OCI-LY1 (cell line): ENCODE data around the gene HSP90AA1.

Experiments used
- H2AFZ ChIP-seq: fragments of 200-600 bp; sonication (generic), shearing (Covaris generic); 2 replicates; pipeline ENCODE4 v1.6.0; 2014; ENCODE audit warnings: antibody characterized with exemption, mild to moderate bottlenecking, low read length
- H3F3A ChIP-seq: fragments of 200-600 bp; sonication (generic), shearing (Covaris generic); 2 replicates; pipeline ENCODE4 v1.6.0; 2014; ENCODE audit warnings: mild to moderate bottlenecking, antibody characterized with exemption, low read length, moderate library complexity; ENCODE audit not compliant: insufficient read depth
- H3K27ac ChIP-seq: fragments of 200-600 bp; sonication (generic); 2 replicates; pipeline ENCODE4 v1.5.1; 2014; ENCODE audit warnings: low read length, mixed run types, mild to moderate bottlenecking, low read depth; ENCODE audit not compliant: poor library complexity, severe bottlenecking
- H3K27me3 ChIP-seq: fragments of 200-600 bp; sonication (generic); 2 replicates; pipeline ENCODE4 v1.6.0; 2014; ENCODE audit warnings: antibody characterized with exemption, mild to moderate bottlenecking, low read length, moderate library complexity; ENCODE audit not compliant: insufficient read depth
- H3K36me3 ChIP-seq: fragments of 200-600 bp; sonication (generic); 2 replicates; pipeline ENCODE4 v1.6.1; 2014; ENCODE audit warnings: mild to moderate bottlenecking, antibody characterized with exemption, low read length, moderate library complexity, mixed read lengths; ENCODE audit not compliant: insufficient read depth
- H3K4me1 ChIP-seq: fragments of 200-600 bp; sonication (generic); 2 replicates; pipeline ENCODE4 v1.5.1; 2014; ENCODE audit warnings: mild to moderate bottlenecking, low read length, moderate library complexity; ENCODE audit not compliant: insufficient read depth, severe bottlenecking
- H3K4me2 ChIP-seq: fragments of 200-600 bp; sonication (generic), shearing (Covaris generic); 2 replicates; pipeline ENCODE4 v1.6.1; 2014; ENCODE audit warnings: low read length
- H3K4me3 ChIP-seq: fragments of 200-600 bp; sonication (generic); 2 replicates; pipeline ENCODE4 v1.5.1; 2014; ENCODE audit warnings: low read length, low read depth, mild to moderate bottlenecking, mixed read lengths; ENCODE audit not compliant: poor library complexity, severe bottlenecking
- H3K79me2 ChIP-seq: fragments of 200-600 bp; shearing (Covaris generic); 2 replicates; pipeline ENCODE4 v1.6.1; 2016; ENCODE audit warnings: mixed run types, low read length, mixed read lengths; ENCODE audit not compliant: insufficient read depth
- H3K9ac ChIP-seq: fragments of 200-600 bp; sonication (generic), shearing (Covaris generic); 2 replicates; pipeline ENCODE4 v1.6.1; 2014; ENCODE audit warnings: mild to moderate bottlenecking, low read length, mixed read lengths
- H3K9me2 ChIP-seq: fragments of 200-600 bp; sonication (generic), shearing (Covaris generic); 2 replicates; pipeline ENCODE4 v1.6.1; 2014; ENCODE audit warnings: low read depth, mild to moderate bottlenecking, low read length, mixed read lengths
- H3K9me3 ChIP-seq: fragments of 200-600 bp; shearing (Covaris generic); 2 replicates; pipeline ENCODE4 v1.6.1; 2014; ENCODE audit warnings: low read length, mixed read lengths
- H4K20me1 ChIP-seq: fragments of 200-600 bp; sonication (generic), shearing (Covaris generic); 2 replicates; pipeline ENCODE4 v1.6.0; 2016; ENCODE audit warnings: mild to moderate bottlenecking, low read length; ENCODE audit not compliant: insufficient read depth
- CTCF ChIP-seq: fragments of 200-600 bp; sonication (generic), shearing (Covaris generic); IDR thresholded peaks from 2 replicates; pipeline ENCODE4 v1.5.1; 2017; ENCODE audit warnings: mild to moderate bottlenecking, antibody characterized with exemption, low read length, moderate library complexity, mixed read lengths
- EZH2 ChIP-seq: fragments of 200-600 bp; sonication (generic), shearing (Covaris generic); IDR thresholded peaks from 2 replicates; pipeline ENCODE4 v1.8.0; 2017; ENCODE audit warnings: borderline replicate concordance, mixed run types, mild to moderate bottlenecking, antibody characterized with exemption, low read length, moderate library complexity, mixed read lengths

Gene HSP90AA1

GRCh38 chr14:102042699-102043098 lies 44.1 kb downstream of the HSP90AA1 start:
- Histone ChIP-seq H3K27me3 (no peaks in the 10 kb centered on the region), H4K20me1 (no peaks in the 10 kb centered on the region), H3K27ac (no peak overlapping the region), H3K36me3 (peaks cover 72% of the 10 kb centered on the region), H3K79me2 (no peaks in the 10 kb centered on the region), H3K9me2 (no peaks in the 10 kb centered on the region), H3K9ac (no peak overlapping the region), H3K4me1 (no peaks in the 10 kb centered on the region), H3K4me2 (no peak overlapping the region), H3K9me3 (no peaks in the 10 kb centered on the region), H2AFZ (no peak overlapping the region), H3F3A (no peaks in the 10 kb centered on the region), H3K4me3 (no peak overlapping the region)
- TF ChIP-seq EZH2, result no peak
- TF ChIP-seq CTCF, result no peak

- Histone ChIP-seq H3K36me3 (peaks cover 84% of the 10 kb centered on the region), H3K27me3 (no peaks in the 10 kb centered on the region), H3K4me3 (no peak overlapping the region), H2AFZ (no peak overlapping the region), H4K20me1 (no peaks in the 10 kb centered on the region), H3K9me2 (no peaks in the 10 kb centered on the region), H3F3A (no peaks in the 10 kb centered on the region), H3K9me3 (no peaks in the 10 kb centered on the region), H3K4me2 (no peak overlapping the region), H3K79me2 (no peaks in the 10 kb centered on the region), H3K9ac (no peak overlapping the region), H3K27ac (no peak overlapping the region), H3K4me1 (no peaks in the 10 kb centered on the region)
- TF ChIP-seq EZH2, result no peak
- TF ChIP-seq CTCF, result no peak
Measured at GRCh38 chr14:102040153-102040552, 46.7 kb downstream of the HSP90AA1 start.

- H3K9ac ChIP-seq, result no peak overlapping the region
- H2AFZ ChIP-seq, result no peak overlapping the region
- H3K9me3 ChIP-seq, result no peaks in the 10 kb centered on the region
- H3K4me3 ChIP-seq, result no peak overlapping the region
- no peak overlapping the region for H3K27ac ChIP-seq
- TF ChIP-seq EZH2, result no peak
- no peak for TF ChIP-seq CTCF
- H3K36me3 ChIP-seq, result peaks cover 82% of the 10 kb centered on the region
- no peaks in the 10 kb centered on the region for H3K79me2 ChIP-seq
- H3K27me3 ChIP-seq, result no peaks in the 10 kb centered on the region
- H3K4me2 ChIP-seq, result no peak overlapping the region
- no peaks in the 10 kb centered on the region for H4K20me1 ChIP-seq
- H3F3A ChIP-seq, result no peaks in the 10 kb centered on the region
- no peaks in the 10 kb centered on the region for H3K4me1 ChIP-seq
- H3K9me2 ChIP-seq, result no peaks in the 10 kb centered on the region
Measured at GRCh38 chr14:102039157-102039556, 47.7 kb downstream of the HSP90AA1 start.
